ENCODE measurements around the gene TRIM2.

GRCh38 chr4:153271820-153272219 is 67.6 kb downstream of the TRIM2 start:
- TF ChIP-seq POLR2A (IDR thresholded peaks at IDR 0.05): no peak
- TF ChIP-seq CTCF (IDR thresholded peaks at IDR 0.05): no peak

Measured in lower leg skin (tissue), 3 donors.